Progenitor cell of endocrine pancreas (in vitro differentiated cells): ENCODE measurements around the gene PIMREG. TPM values are rescaled to one million over a fixed set of nuclear protein-coding genes. Genes with fewer than 3 reads are reported as not detected.
A peak's percentile ranks its signal among the peaks of the same experiment; 100 is the strongest.

Source experiments
- DNase-seq: peaks from one replicate; pipeline ENCODE4 v3.0.0; 2021; ENCODE audit warnings: low spot score; ENCODE audit not compliant: unreplicated experiment
- H3K27ac Mint-ChIP-seq: 2 replicates; pipeline ENCODE4 v1.8.0; 2021; ENCODE audit warnings: mild to moderate bottlenecking, moderate library complexity, mixed read lengths
- H3K27me3 Mint-ChIP-seq: 2 replicates; pipeline ENCODE4 v1.8.0; 2021; ENCODE audit warnings: mixed read lengths
- H3K36me3 Mint-ChIP-seq: 2 replicates; pipeline ENCODE4 v1.8.0; 2022; ENCODE audit warnings: mixed read lengths; ENCODE audit not compliant: insufficient read depth
- H3K4me1 Mint-ChIP-seq: 2 replicates; pipeline ENCODE4 v1.8.0; 2021; ENCODE audit warnings: low read depth, mixed read lengths
- H3K4me3 Mint-ChIP-seq: 2 replicates; pipeline ENCODE4 v1.8.0; 2021; ENCODE audit warnings: low read depth, mild to moderate bottlenecking, moderate library complexity, mixed read lengths
- H3K9me3 Mint-ChIP-seq: 2 replicates; pipeline ENCODE4 v1.8.0; 2021; ENCODE audit warnings: low read depth, mixed read lengths
- total RNA-seq: library from RNA; stranded (reverse); gene quantifications from 2 replicates; pipeline ENCODE4 v1.2.1, GENCODE V29; 2021
- TF ChIP-seq, protein P1 (sequence below): fragments of 200-600 bp; sonication (generic); IDR thresholded peaks from one replicate; pipeline ENCODE4 v1.5.0; 2021; ENCODE audit warnings: antibody characterized with exemption, mild to moderate bottlenecking; ENCODE audit not compliant: unreplicated experiment

PIMREG gene
- total RNA-seq, 1 donor from 2014 or later: 13.8 TPM

DNA sequence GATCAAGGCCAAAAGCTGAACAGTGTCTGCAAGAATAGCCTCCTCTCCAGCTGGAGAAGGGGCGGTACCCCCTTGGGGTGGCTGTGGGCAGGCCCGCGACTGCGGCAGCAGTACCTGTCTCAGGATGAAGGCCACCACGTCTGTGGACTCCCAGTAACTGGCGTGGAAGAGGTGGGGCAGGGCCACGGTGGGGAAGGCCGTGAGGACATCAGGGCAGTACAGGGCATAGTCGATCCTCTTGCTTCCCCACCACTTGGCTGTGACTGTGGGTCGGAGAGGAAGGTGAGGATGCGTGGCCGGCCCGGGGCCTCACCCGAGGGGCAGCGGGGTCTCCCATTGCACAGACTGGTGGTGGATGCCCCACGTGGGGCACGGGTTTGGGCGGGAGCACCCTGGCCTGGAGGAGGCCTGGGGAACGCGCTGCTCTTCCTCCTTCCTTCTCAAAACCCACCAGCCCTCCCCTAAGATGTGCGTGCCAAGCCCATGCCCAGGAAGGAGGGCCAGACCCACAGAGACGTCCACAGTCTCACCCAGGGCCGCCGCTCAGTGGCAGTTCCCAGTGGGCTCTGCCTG lies 26.0 kb downstream of the PIMREG start:
- H3K4me1 Mint-ChIP-seq: peaks cover 7% of the 10 kb centered on the region
- H3K27me3 Mint-ChIP-seq: no peaks in the 10 kb centered on the region
- peaks cover 3% of the 10 kb centered on the region for H3K9me3 Mint-ChIP-seq
- H3K4me3 Mint-ChIP-seq: no peak overlapping the region
- TF ChIP-seq, protein P1, sequence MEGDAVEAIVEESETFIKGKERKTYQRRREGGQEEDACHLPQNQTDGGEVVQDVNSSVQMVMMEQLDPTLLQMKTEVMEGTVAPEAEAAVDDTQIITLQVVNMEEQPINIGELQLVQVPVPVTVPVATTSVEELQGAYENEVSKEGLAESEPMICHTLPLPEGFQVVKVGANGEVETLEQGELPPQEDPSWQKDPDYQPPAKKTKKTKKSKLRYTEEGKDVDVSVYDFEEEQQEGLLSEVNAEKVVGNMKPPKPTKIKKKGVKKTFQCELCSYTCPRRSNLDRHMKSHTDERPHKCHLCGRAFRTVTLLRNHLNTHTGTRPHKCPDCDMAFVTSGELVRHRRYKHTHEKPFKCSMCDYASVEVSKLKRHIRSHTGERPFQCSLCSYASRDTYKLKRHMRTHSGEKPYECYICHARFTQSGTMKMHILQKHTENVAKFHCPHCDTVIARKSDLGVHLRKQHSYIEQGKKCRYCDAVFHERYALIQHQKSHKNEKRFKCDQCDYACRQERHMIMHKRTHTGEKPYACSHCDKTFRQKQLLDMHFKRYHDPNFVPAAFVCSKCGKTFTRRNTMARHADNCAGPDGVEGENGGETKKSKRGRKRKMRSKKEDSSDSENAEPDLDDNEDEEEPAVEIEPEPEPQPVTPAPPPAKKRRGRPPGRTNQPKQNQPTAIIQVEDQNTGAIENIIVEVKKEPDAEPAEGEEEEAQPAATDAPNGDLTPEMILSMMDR: no peak
- H3K36me3 Mint-ChIP-seq: peaks cover 6% of the 10 kb centered on the region
- DNase-seq: no peak
- H3K27ac Mint-ChIP-seq: no peak overlapping the region

GRCh38 chr17:6470751-6471521 lies 26.7 kb downstream of the PIMREG start:
- peaks cover 7% of the 10 kb centered on the region for H3K4me1 Mint-ChIP-seq
- no peaks in the 10 kb centered on the region for H3K27me3 Mint-ChIP-seq
- H3K27ac Mint-ChIP-seq: no peak overlapping the region
- DNase-seq: no peak
- no peak overlapping the region for H3K4me3 Mint-ChIP-seq
- TF ChIP-seq, protein P1: no peak
- H3K36me3 Mint-ChIP-seq: peaks cover 6% of the 10 kb centered on the region
- peaks cover 3% of the 10 kb centered on the region for H3K9me3 Mint-ChIP-seq

DNA sequence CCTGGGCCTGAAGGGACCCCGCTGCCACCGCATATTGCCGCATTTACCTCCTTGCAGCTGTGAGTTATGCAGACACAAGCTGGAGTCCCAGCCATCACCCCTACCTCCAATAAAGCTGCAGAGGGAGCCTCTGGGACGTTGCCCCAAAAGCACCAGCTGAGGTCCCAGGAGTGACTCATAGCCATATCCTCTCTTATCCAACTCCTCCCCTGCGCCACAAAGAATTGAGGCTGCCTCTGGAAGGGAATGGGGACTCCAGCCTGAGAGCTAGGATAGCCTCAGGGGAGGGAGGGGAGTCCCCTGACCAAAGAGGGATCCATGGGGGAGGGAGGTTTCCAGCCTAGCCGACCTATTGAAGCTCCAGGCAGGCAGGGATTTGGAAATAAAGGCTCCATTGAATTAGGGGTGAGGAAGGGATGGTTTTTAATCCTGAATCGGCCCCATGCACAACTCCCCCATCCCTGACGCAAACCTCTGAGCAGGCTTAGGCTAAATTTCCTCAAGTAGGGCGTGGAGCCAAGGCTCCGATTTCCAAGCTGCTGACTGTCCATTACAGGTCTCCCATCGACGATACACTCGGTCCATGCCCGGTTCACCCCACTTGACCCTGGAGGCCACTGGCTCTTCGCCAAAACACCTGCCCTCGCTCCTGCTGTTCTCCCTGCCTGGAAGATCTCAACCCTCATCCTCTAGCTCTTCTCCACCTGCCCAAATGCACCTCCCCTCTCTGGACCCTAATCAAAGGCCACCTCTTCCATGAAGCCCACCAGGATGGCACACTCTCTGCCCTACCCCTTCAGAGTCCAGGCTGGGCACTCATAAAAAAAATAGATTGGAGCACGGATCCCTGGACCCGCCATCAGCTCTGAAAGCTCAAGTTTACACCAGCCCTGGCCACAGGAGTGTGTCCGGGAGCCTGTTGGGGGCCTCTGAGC lies 27.5 kb downstream of the PIMREG start:
- H3K27me3 Mint-ChIP-seq: no peaks in the 10 kb centered on the region
- H3K4me1 Mint-ChIP-seq: peaks cover 7% of the 10 kb centered on the region
- no peak overlapping the region for H3K4me3 Mint-ChIP-seq
- no peak overlapping the region for H3K27ac Mint-ChIP-seq
- DNase-seq: no peak
- no peaks in the 10 kb centered on the region for H3K9me3 Mint-ChIP-seq
- peaks cover 2% of the 10 kb centered on the region for H3K36me3 Mint-ChIP-seq
- TF ChIP-seq, protein P1: no peak

DNA sequence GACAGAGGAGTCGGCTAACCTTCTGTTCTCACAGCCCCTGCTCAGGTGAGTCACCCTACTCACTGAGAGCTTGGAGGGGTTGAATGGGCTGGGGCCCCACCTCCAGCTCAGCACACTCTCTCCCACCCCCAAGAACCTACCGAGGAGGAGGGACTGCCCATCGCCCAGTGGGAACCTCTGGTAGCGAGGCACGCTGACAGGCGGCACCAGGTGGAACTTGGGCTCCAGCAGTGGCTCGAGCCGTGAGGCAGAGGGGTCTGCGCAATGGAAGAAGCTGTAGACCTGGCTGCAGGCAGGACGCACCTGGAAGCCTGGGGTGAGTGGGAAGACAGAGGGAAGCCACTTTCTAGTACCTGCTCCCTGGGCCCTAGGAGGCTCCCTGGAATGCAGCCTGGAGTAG lies 28.3 kb downstream of the PIMREG start:
- no peak for DNase-seq
- H3K4me3 Mint-ChIP-seq: no peak overlapping the region
- H3K4me1 Mint-ChIP-seq: peaks cover 7% of the 10 kb centered on the region
- H3K36me3 Mint-ChIP-seq: peaks cover 2% of the 10 kb centered on the region
- no peak overlapping the region for H3K27ac Mint-ChIP-seq
- no peaks in the 10 kb centered on the region for H3K9me3 Mint-ChIP-seq
- no peaks in the 10 kb centered on the region for H3K27me3 Mint-ChIP-seq
- TF ChIP-seq, protein P1: no peak

DNA sequence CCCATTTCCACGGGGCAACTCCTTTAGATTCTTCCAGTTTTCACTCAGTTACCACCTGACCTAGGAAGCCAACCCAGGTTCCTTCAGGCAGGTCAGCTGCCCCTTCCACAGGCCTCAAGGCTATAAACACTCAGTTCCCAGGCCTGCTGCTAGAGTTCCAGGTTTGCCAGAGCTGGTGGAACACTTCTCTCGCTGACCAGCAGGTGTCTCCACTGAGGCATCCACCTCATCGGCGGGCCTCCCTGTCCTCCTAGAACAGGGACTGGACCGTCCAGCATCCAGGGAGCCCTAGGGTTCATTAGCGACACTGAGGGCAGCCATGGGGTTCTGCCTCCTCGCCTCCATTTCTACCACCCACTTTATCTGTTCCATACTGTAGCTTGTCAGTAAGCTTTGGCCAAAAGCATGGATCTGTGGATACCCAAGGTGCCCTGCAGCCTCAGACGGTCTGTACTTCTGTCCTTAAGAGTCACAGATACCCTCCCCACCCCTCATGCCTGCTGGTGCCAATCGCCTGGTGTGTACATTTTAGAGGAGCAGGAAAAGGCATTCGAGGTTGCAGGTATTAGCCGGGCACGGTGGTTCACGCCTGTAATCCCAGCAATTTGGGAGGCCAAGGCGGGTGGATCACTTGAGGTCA lies 29.0 kb downstream of the PIMREG start:
- H3K27ac Mint-ChIP-seq: peak overlapping the region; percentile 10
- H3K4me1 Mint-ChIP-seq: peaks cover 7% of the 10 kb centered on the region

More for the DNA sequence above, 29.0 kb downstream of the PIMREG start:
- DNase-seq: peak; percentile 75
- Mint-ChIP-seq H3K27me3 (no peaks in the 10 kb centered on the region), H3K9me3 (no peaks in the 10 kb centered on the region), H3K36me3 (no peaks in the 10 kb centered on the region), H3K4me3 (no peak overlapping the region)
- TF ChIP-seq, protein P1: peak; percentile 92
